DMS53 (cell line): ENCODE data around the gene ENGASE.
A peak's percentile ranks its signal among the peaks of the same experiment; 100 is the strongest.

ENCODE experiments used
- DNase-seq: peaks from one replicate; lab custom pipeline; 2025; lab: John Stamatoyannopoulos, UW

Gene ENGASE

GRCh38 chr17:79080761-79081290 is 6.2 kb downstream of the ENGASE start:
- no peak for DNase-seq

- no peak for DNase-seq
These were observed 7.1 kb downstream of the ENGASE start for GRCh38 chr17:79081571-79082276.

- DNase-seq, result peak; percentile 72
These were observed 7.9 kb downstream of the ENGASE start for GRCh38 chr17:79082311-79083190.

- DNase-seq, result no peak
These were observed 8.8 kb downstream of the ENGASE start for GRCh38 chr17:79083191-79083971.

- DNase-seq, result no peak
These were observed 9.9 kb downstream of the ENGASE start for GRCh38 chr17:79084291-79085153.

GRCh38 chr17:79085154-79085920 is 10.7 kb downstream of the ENGASE start:
- DNase-seq, result no peak

GRCh38 chr17:79085921-79086551 is 11.4 kb downstream of the ENGASE start:
- no peak for DNase-seq

- DNase-seq, result no peak
These were observed 12.2 kb downstream of the ENGASE start for GRCh38 chr17:79086609-79087427.

- peak; percentile 74 for DNase-seq
These were observed 13.0 kb downstream of the ENGASE start for GRCh38 chr17:79087428-79088143.

- DNase-seq, result no peak
These were observed 13.8 kb downstream of the ENGASE start for GRCh38 chr17:79088247-79088996.

GRCh38 chr17:79088997-79089328 is 14.3 kb downstream of the ENGASE start:
- DNase-seq, result no peak

- peak; percentile 40 for DNase-seq
These were observed 15.3 kb downstream of the ENGASE start for GRCh38 chr17:79089720-79090442.

- DNase-seq, result no peak
These were observed 16.0 kb downstream of the ENGASE start for GRCh38 chr17:79090443-79091225.

- no peak for DNase-seq
These were observed 16.6 kb downstream of the ENGASE start for GRCh38 chr17:79091226-79091670.

GRCh38 chr17:79092567-79092966 is 17.9 kb downstream of the ENGASE start:
- DNase-seq, result no peak

GRCh38 chr17:79093270-79093669 is 18.6 kb downstream of the ENGASE start:
- DNase-seq, result no peak
